H54 (cell line): ENCODE data around the gene CHMP2B.

Experiments
- DNase-seq: peaks from one replicate; pipeline ENCODE4 v3.0.0; 2011; ENCODE audit warnings: low spot score, mixed read lengths; ENCODE audit not compliant: insufficient read length
- FAIRE-seq: peaks from 3 replicates; lab custom pipeline; 2011; peaks lifted over from hg19 to GRCh38; lab: Jason Lieb, UNC
- POLR2A ChIP-seq: IDR thresholded peaks from 2 replicates; pipeline ENCODE4 v1.6.1; 2011; ENCODE audit warnings: low read depth, mild to moderate bottlenecking, low read length

CHMP2B gene

DNA sequence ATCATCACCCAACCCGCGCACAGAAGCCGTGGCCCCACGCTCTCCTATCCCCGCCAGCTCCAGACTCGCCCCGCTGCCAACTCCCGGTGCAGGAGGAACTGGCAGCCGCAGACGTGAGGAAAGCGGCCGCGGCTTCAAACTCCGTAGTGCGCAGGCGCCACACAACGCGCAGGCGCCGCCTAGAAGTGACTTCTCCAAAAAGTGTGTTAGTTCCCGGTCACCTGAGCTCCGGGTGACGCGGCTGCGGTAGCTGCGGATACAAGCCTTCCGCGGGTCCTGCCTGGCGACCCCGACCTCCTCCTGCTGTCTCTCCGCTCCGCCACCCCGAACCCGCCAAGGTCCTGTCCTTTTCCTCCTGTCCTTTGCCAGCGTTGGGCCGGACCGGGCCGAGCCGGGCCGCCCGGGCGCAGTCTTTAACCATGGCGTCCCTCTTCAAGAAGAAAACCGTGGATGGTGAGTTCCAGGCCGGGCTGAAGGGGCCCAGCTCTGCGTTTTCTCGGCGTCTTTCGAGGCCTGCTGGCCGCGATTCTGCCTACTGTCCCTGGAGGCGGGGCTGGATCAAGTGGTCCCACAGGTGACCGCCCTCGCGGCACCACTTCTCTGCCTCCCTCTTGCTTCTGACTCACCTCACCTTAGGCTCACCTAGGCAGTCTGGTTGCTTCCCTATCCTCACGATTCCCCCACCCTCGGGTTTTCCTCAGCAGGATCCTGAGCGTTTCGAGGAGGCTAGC, at the start of gene CHMP2B:
CHMP2B (plus strand) TSS at position 206 of the 731 bp plus-strand sequence; CDS start at position 420, 214 bp downstream.
- TF ChIP-seq POLR2A, result peak; percentile 73
- FAIRE-seq, result peak; percentile 87
- DNase-seq, result peak; percentile 75

GRCh38 chr3:87179642-87180041, 47.5 kb upstream of the CHMP2B start:
- TF ChIP-seq POLR2A, result no peak
- FAIRE-seq (no peak), DNase-seq (no peak)

DNA sequence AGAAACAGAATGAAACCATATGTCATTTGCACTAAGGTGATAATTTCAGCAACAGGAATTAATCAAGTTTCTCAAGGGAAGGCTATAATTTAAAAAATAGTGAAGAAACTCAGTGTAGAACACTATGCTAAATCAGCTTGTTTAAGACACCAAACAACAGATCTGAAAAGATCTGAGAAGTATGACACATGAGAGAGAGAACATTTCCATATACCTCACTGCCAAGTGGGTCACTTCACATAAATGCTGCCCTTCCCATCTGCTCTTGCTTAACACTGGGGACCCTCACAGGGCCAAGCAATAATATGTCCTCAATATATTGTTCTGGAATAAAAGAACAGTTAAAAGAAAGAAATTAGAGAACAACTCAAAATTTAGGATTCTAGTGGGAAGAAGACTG, 45.6 kb upstream of the CHMP2B start:
- TF ChIP-seq POLR2A, result no peak
- DNase-seq (no peak), FAIRE-seq (peak; percentile 52)

GRCh38 chr3:87182023-87182422, 45.1 kb upstream of the CHMP2B start:
- TF ChIP-seq POLR2A, result no peak
- no peak for FAIRE-seq
- no peak for DNase-seq

- no peak for FAIRE-seq
- no peak for DNase-seq
- no peak for TF ChIP-seq POLR2A
These were observed 40.4 kb upstream of the CHMP2B start for GRCh38 chr3:87186608-87187159.

- no peak for DNase-seq
- FAIRE-seq, result no peak
- no peak for TF ChIP-seq POLR2A
These were observed 35.9 kb upstream of the CHMP2B start for GRCh38 chr3:87191175-87191574.

GRCh38 chr3:87191641-87192040, 35.5 kb upstream of the CHMP2B start:
- FAIRE-seq (peak; percentile 15), DNase-seq (no peak)

GRCh38 chr3:87196879-87197278, 30.2 kb upstream of the CHMP2B start:
- DNase-seq, result no peak
- no peak for FAIRE-seq
- TF ChIP-seq POLR2A, result no peak

More at GRCh38 chr3:87191641-87192040, 35.5 kb upstream of the CHMP2B start:
- no peak for TF ChIP-seq POLR2A

DNA sequence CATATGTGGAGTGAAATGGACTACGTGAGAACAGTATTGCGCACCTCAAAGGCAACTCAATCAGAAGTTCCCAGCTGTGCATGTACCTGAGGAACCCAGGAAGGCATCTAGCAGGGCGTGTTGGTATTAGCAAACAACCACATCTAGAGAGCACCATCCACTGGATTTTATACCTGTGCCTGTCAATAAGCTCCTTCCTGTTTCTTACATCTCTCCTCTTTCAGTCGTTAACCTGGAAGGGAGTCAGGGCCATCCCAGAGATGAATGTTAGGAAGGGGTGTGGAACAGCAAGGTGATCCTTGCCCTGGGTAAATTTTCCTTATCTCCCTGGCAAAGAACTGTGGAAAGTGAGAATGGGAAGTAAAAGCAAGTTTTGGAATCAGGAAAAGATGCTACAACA, 29.6 kb upstream of the CHMP2B start:
- FAIRE-seq, result no peak
- no peak for DNase-seq
- TF ChIP-seq POLR2A, result no peak

- no peak for TF ChIP-seq POLR2A
- no peak for FAIRE-seq
These were observed 28.3 kb upstream of the CHMP2B start for GRCh38 chr3:87198774-87199173.

GRCh38 chr3:87199628-87200027, 27.5 kb upstream of the CHMP2B start:
- no peak for FAIRE-seq
- no peak for TF ChIP-seq POLR2A
- DNase-seq, result no peak

More at GRCh38 chr3:87198774-87199173, 28.3 kb upstream of the CHMP2B start:
- no peak for DNase-seq

DNA sequence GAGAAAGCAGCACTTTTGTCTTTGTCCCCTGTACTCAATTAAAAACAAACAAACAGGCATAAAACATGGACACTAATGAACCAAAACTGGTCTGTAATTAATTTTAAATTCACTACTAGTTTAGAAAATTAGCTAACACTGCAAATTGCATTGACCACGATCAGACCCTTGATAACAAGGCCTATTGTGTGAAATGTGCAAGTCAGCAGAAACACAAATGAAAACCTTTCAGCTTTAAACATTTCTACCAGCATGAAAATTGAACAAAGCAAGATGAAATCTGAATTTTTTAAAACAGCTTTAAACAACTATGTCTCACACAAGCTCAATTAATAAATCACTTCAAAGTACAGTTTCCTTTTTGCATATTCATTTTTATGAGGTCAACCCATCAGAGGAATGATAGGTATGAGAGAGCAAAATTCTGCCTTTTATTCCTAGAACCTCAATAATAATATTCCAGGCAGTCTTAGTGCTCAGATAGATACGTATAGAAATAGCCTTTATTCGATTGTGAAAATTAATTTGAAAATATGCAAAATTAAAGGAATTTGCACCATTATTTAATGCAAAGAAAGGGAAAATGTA, 27.0 kb upstream of the CHMP2B start:
- no peak for DNase-seq
- no peak for TF ChIP-seq POLR2A
- FAIRE-seq, result no peak

DNA sequence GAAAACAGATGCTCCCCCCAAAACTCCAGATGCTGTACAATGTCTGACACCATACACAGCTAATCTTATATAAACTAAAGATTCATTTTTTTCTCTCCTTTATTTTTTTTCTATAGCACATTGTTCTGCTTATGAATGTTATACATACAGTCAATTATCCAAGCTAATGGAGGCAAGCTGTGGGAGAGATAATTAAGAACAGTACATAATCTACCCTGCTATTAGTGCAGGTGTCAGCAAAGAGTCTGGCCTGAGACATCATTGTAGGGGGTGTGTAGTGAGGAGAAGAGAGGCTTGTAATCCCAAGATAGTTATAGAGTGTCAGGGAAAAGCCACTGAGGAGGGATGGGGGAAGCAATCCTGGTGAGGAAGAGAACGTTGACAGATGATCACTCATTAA, 25.4 kb upstream of the CHMP2B start:
- TF ChIP-seq POLR2A, result no peak
- FAIRE-seq, result no peak
- no peak for DNase-seq

DNA sequence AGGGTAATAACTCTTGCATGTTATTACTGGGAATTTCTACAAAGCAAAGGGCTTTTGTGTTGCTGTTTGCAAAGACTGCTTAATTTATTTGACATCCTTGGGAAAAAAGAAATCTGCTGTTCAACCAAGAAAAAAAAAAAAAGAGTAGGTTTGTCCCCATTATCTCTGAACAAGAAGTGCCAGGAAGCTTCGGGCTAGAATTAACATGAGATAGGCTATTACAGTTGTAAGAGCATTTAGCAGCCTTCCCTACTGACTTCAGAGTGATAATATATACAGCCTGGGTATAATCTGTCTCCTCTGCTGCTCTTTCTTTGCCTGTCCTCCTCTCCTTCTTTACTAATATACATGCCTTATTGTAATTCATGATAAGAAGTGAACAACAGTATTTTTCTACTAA, 23.3 kb upstream of the CHMP2B start:
- TF ChIP-seq POLR2A, result no peak
- DNase-seq (no peak), FAIRE-seq (no peak)

DNA sequence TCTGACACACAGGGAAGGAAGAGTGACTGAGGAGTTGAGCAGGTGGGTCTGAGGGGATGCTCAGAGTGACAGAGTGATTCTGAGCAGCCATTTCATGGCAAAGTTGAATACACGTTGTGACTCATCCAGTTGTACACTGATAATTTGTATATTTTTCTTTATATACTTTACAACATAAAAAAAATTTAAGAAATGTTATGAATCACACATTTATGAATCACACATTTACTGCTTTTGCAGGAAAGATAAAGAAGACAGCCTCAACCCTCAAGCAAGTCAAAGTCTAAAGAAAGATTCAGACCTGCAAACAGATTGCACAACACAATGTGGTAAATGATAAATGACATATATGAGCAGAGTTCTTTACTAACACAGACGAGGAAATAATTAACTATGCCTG, 21.0 kb upstream of the CHMP2B start:
- TF ChIP-seq POLR2A, result no peak
- FAIRE-seq (peak; percentile 82), DNase-seq (peak; percentile 5)

GRCh38 chr3:87206635-87207034, 20.5 kb upstream of the CHMP2B start:
- FAIRE-seq (peak; percentile 11), DNase-seq (no peak)
- no peak for TF ChIP-seq POLR2A
